Right kidney (tissue), 1 donor: Measurements from ENCODE around the gene VWA7.
"Not testable (repeated sequence)": the region's sequence is repeated elsewhere in the genome, so short reads cannot be mapped to it uniquely, and the experiment has no call there.

Source experiments
- DNase-seq: peaks from one replicate; pipeline ENCODE4 v3.0.0-alpha.2; 2016

Gene VWA7

GRCh38 chr6:31805939-31806469 is 28.9 kb upstream of the VWA7 start:
- DNase-seq, result no peak

- DNase-seq, result not testable (repeated sequence)
These were observed 24.2 kb upstream of the VWA7 start for GRCh38 chr6:31801031-31801927.

- DNase-seq, result no peak
These were observed 22.7 kb upstream of the VWA7 start for GRCh38 chr6:31799781-31800180.

DNA sequence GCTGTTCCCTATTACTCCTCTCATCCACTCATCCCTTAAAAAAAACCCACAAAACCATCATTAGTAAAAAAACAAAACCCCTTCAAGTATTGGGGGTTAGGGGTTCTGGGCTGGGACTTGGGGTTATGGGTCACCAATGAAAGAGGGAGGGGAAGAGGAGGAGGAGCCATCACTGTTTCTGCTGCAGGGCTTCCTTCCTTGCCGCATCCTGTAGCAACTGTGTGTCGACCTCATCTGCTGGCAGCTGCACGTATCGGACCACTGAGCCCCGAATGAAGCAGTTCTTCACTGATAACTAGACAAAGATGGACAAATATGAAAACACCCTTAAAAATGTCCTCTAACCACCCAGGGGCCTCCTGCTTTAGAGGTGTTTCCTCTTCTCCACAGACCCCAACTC is 20.5 kb upstream of the VWA7 start:
- no peak for DNase-seq

- DNase-seq, result no peak
These were observed 19.9 kb upstream of the VWA7 start for GRCh38 chr6:31796993-31797385.

DNA sequence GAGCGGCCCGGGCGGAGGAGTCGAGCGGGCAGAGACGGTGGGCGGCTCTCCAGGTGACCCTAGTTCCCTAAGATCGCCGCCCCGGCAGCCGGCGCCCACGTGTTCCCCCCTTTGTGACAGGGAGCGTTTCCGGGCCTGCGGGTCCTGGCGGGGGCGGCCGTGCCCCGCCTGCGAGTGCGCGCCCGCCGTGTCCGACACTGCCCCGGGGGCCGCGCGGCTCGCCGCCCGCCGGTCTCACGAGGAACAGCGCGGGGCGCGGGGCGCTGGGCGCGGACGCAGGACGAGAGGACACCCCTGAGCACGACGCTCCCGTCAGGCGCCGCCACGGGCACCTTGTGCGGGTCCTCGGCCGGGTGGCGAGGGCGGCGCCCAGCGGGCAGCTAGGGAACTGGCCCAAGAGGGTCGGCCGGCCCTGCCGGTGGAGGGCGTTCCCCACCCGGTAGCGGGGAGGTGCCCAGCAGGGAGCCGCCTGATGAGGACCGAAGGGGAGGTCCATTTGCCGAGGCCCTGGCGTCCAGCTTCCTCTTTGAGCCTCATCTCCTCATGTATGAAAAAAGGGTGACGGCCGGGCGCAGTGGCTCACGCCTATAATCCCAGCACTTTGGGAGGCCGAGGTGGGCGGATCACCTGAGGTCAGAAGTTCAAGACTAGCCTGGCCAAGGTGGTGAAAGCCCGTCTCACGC is 18.6 kb upstream of the VWA7 start, which contains the start of gene VARS1:
Gene VARS1 (minus strand): TSS at position 137 of the 683 bp plus-strand sequence. CDS start 535 bp downstream, outside the sequence.
- DNase-seq, result peak; percentile 97

DNA sequence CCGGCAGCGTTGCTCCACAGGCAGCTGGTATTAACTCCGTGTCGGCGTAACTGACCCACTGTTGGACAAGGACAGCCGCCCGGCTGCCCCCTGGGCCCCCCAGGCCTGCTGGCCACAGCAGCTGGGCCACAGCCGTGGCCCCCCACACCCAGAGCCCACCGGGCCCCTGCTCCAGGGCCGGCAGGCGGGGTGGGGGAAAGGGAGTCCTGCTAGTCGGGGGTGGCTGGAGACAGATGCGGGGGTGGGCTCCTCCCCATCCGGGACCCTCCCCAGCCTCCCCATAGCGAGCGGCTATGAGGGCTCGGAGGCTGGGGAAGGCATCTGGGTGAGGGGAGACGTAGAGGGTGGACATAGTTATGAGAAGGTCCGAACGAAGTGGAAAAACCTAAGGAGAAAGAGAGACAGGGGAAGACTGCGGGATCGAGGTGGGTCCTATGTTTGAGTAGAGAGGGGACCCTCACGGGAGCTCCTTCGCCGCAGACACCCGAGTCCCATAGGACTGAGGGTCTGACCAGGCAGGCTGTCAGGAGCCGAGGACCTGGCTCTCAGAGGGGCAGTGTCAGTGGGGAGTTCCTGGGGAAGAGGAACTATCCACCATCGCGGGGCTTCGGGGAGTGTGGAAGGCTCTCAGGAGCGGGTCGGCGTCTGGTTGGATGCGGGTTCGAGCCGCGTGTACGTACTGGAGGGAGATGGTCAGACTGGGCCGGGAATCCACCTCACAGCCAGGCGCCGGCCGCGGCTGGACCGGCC is 17.9 kb upstream of the VWA7 start:
- peak; percentile 93 for DNase-seq

DNA sequence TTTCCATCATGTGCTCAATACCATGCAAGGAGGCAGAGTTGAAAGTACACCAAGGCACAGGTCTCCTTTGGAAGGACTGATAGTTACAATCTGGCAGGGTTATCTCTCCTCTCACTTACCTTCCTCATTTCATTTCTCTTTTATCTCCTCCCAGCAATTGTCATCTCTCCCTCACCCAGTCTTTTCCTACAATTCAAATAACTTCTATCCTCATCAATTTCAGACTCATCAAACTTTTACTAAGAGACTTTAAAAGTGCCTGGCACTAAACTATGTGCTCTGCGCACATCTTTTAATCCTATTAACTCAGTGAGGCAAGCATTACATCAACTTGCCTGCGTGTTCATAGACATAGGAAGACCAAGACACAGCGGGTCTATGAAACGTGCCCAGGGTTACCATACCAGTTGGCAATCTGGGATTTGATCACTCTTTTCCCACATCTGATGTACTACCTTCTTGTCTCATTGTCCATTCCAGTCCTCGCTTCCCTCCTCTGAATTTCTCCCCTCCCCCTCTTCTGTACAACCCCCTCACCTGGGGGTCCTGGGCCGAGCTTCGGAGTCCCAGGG is 17.3 kb upstream of the VWA7 start:
- DNase-seq, result peak; percentile 63

- DNase-seq, result not testable (repeated sequence)
These were observed 16.8 kb upstream of the VWA7 start for GRCh38 chr6:31793927-31794245.

DNA sequence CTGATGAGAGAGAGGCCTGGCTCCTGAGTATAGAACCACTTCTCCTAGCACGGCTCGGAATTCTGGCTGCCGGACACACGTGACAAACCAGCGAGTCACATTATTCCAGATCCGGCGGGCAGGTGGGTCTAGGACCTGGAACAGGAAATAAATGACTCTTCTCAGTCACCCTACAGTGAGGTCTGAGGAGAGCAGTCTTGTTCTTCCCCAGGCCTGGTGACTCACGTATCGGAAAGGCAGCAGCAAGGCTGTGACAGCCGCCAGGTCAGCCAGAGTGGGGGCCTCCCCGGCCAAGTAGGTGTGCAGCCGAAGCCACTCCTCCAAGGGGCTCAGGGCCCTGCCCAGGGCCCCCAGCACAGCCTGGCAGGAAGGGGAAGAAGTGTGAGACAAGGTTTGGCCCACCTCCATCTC is 15.6 kb upstream of the VWA7 start:
- DNase-seq, result no peak

GRCh38 chr6:31792090-31792374 is 14.9 kb upstream of the VWA7 start:
- DNase-seq, result no peak

DNA sequence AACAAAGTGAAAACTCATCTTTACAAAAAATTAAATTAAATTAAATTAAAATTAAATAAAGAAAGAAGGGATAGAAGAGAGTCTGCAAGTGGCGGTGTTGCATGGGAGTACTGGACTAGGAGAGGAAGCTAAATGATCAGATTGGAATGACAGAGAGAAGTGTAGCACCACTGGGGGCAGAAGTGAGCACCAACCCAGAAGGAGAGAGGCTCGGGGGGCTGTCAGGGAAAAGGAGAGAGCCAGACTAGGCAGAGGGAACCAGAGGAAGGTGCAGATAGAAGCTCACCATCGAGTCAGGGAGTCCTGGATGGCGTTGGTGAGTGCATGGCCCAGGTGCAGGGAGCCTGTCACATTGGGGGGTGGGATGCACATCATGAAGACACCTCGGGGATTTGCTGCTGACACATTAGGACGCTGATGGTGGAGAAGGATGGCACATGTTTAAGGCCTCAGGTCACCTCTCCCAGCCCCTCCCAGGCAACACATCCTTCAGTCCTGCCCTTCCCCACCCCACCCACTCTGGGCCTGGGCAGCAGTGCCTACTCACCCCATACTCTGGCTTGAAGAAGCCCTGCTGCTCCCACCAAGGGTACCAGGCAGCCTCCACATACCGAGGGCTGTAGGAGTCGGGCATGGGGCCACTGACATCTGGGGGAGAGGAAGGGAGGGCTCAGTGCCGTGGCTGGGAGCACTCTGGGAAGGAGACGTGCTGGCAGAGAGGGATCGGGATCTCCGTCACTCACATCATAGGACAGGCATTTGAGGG is 14.4 kb upstream of the VWA7 start:
- peak; percentile 43 for DNase-seq

GRCh38 chr6:31785475-31785874 is 8.3 kb upstream of the VWA7 start:
- no peak for DNase-seq

DNA sequence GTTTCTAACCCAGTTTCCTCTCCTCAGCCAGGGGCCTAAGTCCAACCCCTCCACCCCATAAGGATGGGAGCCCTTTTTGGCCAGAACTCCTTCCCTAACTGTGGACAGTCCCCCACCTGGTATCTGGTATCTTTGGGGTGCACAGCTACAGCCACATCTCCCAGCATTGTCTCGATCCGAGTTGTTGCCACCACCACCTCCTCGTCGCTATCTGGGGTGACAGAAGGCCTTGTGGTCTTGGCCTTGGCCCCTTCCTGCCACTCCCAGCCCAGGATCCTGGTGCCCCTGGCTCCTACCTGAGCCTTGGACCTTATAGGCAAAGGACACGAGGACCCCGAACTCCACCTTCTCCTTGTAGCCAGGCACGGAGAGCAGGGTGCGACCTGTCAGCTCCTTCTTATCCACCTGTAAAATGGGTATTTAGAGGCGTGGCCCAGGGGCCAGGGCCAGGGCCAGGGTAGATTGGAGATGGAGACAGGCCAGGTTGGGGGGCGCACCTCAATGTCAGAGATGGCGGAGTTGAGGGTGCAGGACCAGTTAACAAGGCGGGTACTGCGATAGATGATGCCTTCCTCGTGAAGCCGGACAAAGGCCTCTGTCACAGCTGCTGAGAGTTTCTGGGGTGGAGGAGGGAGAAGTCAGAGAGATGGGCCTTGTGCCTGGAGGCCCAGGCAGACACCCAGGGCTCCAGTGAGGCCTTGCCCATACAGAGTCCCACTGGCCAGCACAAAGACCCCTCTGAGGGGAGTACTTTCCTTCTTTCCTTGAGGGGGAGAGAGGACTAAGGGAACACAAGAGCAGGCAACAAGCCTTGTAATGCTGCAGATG is 7.2 kb upstream of the VWA7 start:
- no peak for DNase-seq

- DNase-seq, result no peak
These were observed 5.2 kb upstream of the VWA7 start for GRCh38 chr6:31782126-31782855.

DNA sequence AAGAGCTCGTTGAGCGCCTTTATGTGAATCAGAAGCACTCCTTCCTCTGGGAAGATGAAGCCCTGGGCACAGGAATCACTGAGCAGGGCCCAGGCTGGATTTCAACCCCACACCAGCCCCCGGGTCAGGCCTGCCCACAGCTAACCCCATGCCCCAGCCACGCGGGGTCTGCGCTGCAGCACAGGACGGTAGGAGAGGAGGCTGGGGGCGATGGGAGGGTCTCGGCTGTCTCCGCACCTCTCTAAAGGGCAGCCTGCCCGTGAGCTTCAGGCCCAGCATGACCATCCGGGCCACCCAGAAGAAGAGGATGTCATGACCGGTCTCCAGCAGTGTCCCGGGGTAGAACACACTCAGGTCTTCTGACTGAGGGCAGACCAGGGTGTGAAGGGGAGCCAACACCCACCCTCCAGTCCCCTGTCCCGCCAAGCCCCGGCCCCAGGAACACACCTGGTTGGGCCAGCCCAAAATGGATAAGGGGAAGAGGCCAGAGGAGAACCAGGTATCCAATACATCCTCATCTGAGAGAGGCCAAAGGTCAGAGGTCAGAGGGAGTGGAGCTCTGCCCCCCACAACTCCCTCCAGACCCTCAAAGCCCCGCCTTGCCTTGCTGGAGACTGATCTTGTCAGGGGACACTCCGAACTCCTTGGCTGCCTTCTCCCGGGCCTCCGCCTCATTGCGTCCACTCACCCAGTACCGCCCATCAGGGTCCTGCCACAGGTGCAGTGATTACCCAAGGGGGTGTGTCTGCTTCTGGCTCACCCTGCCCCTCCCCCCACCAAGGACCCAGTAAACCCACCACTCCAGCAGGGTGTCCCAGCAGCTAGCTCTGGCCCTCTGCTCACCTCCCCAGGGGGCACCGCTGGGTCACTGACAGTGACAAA is 4.4 kb upstream of the VWA7 start:
- DNase-seq, result no peak

DNA sequence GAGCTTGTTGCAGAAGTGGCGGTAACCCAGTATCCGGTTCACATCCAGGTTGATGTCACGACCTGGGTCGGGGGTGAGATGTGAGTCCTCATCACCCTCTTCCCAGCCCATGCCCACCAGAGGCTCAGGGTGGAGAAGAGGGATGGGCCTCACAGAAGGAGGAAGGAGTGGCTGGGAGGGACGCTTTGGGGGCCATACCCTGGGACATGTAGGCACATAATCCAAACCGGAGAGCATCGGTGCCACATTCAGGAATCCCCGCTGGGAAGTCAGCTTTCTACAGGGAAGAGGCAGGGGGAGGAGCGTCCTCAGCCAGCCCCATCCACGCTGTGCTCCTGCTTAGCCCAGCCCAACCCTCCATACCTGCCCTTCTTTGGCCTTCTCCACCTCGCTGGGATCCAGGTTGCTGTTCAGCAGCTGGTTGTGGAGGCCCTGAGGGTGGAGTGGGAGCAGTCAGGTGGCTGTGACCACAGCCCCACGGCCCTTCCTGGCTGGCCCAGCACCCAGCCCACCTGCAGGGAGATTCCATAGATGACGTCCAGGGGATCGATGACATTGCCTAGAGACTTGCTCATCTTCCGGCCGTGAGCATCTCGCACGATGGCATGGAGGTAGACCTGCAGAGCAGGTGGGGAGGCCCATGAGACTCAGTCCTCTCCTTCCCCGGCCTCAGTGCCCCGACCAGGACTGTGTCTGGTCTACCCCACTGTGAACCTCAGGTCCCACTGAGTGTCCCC is 3.5 kb upstream of the VWA7 start:
- DNase-seq, result no peak

GRCh38 chr6:31779908-31780307 is 2.8 kb upstream of the VWA7 start:
- DNase-seq, result no peak
